Testis (tissue), 5 donors: ENCODE data around the gene CLDND2. TPM values are rescaled to one million over a fixed set of nuclear protein-coding genes. Genes with fewer than 3 reads are reported as not detected.
"Not testable (repeated sequence)": the region's sequence is repeated elsewhere in the genome, so short reads cannot be mapped to it uniquely, and the experiment has no call there.

Experiments used
- DNase-seq: peaks from one replicate; pipeline ENCODE4 v3.0.0-alpha.2; 2019
- H3K27ac ChIP-seq, 2 donors: fragments of 200-600 bp; sonication (generic); one replicate each; pipeline ENCODE4 v1.5.1; 2019
- H3K27me3 ChIP-seq: fragments of 200-600 bp; sonication (generic); one replicate; pipeline ENCODE4 v1.5.1; 2019
- H3K36me3 ChIP-seq: fragments of 200-600 bp; sonication (generic); one replicate; pipeline ENCODE4 v1.5.1; 2017; ENCODE audit warnings: low read depth; ENCODE audit errors: missing control alignments
- H3K4me1 ChIP-seq: fragments of 200-600 bp; sonication (generic); one replicate; pipeline ENCODE4 v1.5.1; 2019
- H3K4me3 ChIP-seq, 2 donors: fragments of 200-600 bp; sonication (generic); one replicate each; pipeline ENCODE4 v1.5.1; 2017 to 2019
- H3K9me3 ChIP-seq: fragments of 200-600 bp; sonication (generic); one replicate; pipeline ENCODE4 v1.5.1; 2017
- CTCF ChIP-seq, 3 experiments: fragments of 450-650 bp in 2 of 3; fragments of 200-600 bp in 1 of 3; sonication (generic) in 1 of 3; IDR thresholded peaks; one replicate each; pipeline ENCODE4 v1.5.1; 2016 to 2019; ENCODE audit warnings: antibody characterized with exemption in 3 of 3, mild to moderate bottlenecking in 2 of 3, moderate library complexity in 1 of 3
- POLR2A ChIP-seq: fragments of 450-650 bp; IDR thresholded peaks from one replicate; pipeline ENCODE4 v1.6.1; 2017; ENCODE audit warnings: antibody characterized with exemption, mild to moderate bottlenecking, moderate library complexity
- WGBS, 2 donors: methylation state at CpG; one replicate each; pipeline ENCODE4 v1.1.5; 2018; 5-methylcytosine and 5-hydroxymethylcytosine counted together
- intact Hi-C: fragments of 100-400 bp; cut with DNase I; formaldehyde crosslinking; loops from one replicate; pipeline ENCODE4 v1.15.1; 2023; ENCODE audit warnings: low total_unique reads
- long read RNA-seq, 2 donors: transcript quantifications; one replicate each; lab custom pipeline, GENCODE V29; 2026
- polyA plus RNA-seq: library from polyadenylated mRNA; stranded (reverse); fragments of 350-450 nt; fragmentation: Illumina TruSeq; extraction: RNeasy Lipid Tissue Mini Kit (QIAGEN cat#74804); gene quantifications from one replicate; pipeline ENCODE4 v1.2.3, GENCODE V29; 2014; ENCODE audit warnings: low read depth, low replicate concordance; ENCODE audit not compliant: insufficient read depth
- total RNA-seq, 2 donors: library from RNA; depleted of rRNA; stranded (reverse); fragments of >200 nt; gene quantifications; one replicate each; pipeline ENCODE4 v1.2.3, GENCODE V29; 2016

The CLDND2 gene
- total RNA-seq = 10 to 100 TPM; 10.0 to 26.4 TPM
- polyA plus RNA-seq = 41.2 TPM
- long read RNA-seq, donor 1 = 0 reads
- long read RNA-seq, donor 2 = 0 reads

GRCh38 chr19:51368366-51369282, at the start of gene CLDND2:
CLDND2 (minus strand) TSS chr19:51369003; CDS start chr19:51368577, 426 bp downstream.
- Histone ChIP-seq H3K36me3 (no peaks in the 10 kb centered on the region), H3K4me3 (peak within 1 kb of the TSS; percentile 69 to 74), H3K9me3 (no peaks in the 10 kb centered on the region), H3K27ac (peak within 1 kb of the TSS; percentile 78 to 95), H3K27me3 (no peaks in the 10 kb centered on the region), H3K4me1 (peaks cover 14% of the 10 kb centered on the region)
- no peak for TF ChIP-seq CTCF (IDR thresholded peaks at IDR 0.05)
- no peak for TF ChIP-seq POLR2A
- WGBS, 2 donors = 44 to 62% methylated on average over 13 to 23 of the region's 23 CpGs
- intact Hi-C loops = no loop called here
- no peak for DNase-seq

GRCh38 chr19:51417810-51418157, 49.0 kb upstream of the CLDND2 start:
- H3K36me3 ChIP-seq = no peaks in the 10 kb centered on the region
- H3K9me3 ChIP-seq = no peaks in the 10 kb centered on the region
- TF ChIP-seq CTCF (IDR thresholded peaks at IDR 0.05) (no peak), POLR2A (no peak)
- H3K27me3 ChIP-seq = no peaks in the 10 kb centered on the region
- no peaks in the 10 kb centered on the region for H3K4me1 ChIP-seq
- intact Hi-C loops = no loop called here
- 81 to 89% methylated on average over 3 of the region's 3 CpGs for WGBS, 2 donors
- no peak overlapping the region for H3K27ac ChIP-seq
- no peak for DNase-seq
- no peak overlapping the region for H3K4me3 ChIP-seq

- H3K4me1 ChIP-seq = no peaks in the 10 kb centered on the region
- no peaks in the 10 kb centered on the region for H3K9me3 ChIP-seq
- H3K27ac ChIP-seq = no peak within 1 kb of the TSS
- H3K27me3 ChIP-seq = no peaks in the 10 kb centered on the region
- intact Hi-C loops = no loop called here
- no peaks in the 10 kb centered on the region for H3K36me3 ChIP-seq
- H3K4me3 ChIP-seq = no peak within 1 kb of the TSS
- WGBS, 2 donors = 63 to 66% methylated on average over 7 to 21 of the region's 21 CpGs
- no peak for TF ChIP-seq CTCF (IDR thresholded peaks at IDR 0.05)
- no peak for TF ChIP-seq POLR2A
- no peak for DNase-seq
These were observed 48.5 kb upstream of the CLDND2 start, which contains the start of gene SIGLEC10 for GRCh38 chr19:51417107-51417809. SIGLEC10 (minus strand) TSS chr19:51417642; CDS start chr19:51417581, 61 bp downstream.

- intact Hi-C loops, DNase-seq, H3K4me3 ChIP-seq, H3K27me3 ChIP-seq, H3K9me3 ChIP-seq, H3K36me3 ChIP-seq, H3K4me1 ChIP-seq, H3K27ac ChIP-seq: not testable (repeated sequence)
- 88% methylated on average over 8 to 15 of the region's 15 CpGs for WGBS, 2 donors
These were observed 47.6 kb upstream of the CLDND2 start for GRCh38 chr19:51416422-51416821.

- Histone ChIP-seq H3K36me3 (no peaks in the 10 kb centered on the region), H3K27ac (no peak overlapping the region), H3K4me1 (no peaks in the 10 kb centered on the region), H3K27me3 (no peaks in the 10 kb centered on the region), H3K4me3 (no peak overlapping the region), H3K9me3 (no peaks in the 10 kb centered on the region)
- DNase-seq = no peak
- TF ChIP-seq POLR2A = no peak
- TF ChIP-seq CTCF (IDR thresholded peaks at IDR 0.05) = no peak
- intact Hi-C loops = no loop called here
- WGBS, 2 donors = 85 to 92% methylated on average over 2 to 12 of the region's 12 CpGs
These were observed 46.4 kb upstream of the CLDND2 start for GRCh38 chr19:51415187-51415586.
